Measurements from ENCODE around the gene ROR2. TPM values are rescaled to one million over a fixed set of nuclear protein-coding genes. Genes with fewer than 3 reads are reported as not detected.
A peak's percentile ranks its signal among the peaks of the same experiment; 100 is the strongest.

Gene ROR2
- total RNA-seq, 2 donors from 2014 or later = 0.11 TPM; not detected in 1

DNA sequence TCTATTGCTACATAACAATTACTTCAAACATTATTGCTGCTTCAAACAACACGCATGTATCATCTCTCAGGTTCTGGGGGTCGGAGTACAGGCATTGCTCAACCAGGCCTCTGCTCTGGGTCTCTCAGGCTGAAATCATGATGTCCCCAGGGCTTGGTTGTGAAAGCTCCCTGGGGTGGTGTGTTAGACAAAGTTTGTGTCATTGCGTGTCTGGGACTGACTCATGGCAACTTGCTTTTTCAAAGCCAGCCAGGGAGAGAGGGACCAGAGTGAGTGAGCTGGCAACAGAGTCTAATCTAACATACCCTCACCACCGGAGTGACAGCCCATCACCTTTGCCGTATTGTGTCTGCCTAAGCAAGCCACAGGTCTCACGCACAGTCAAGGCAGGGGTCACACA, 267.2 kb downstream of the ROR2 start:
- DNase-seq (ENCODE audit: low spot score) (peak; percentile 31), ATAC-seq (peak in 1 of 2 donors; percentile 25)
- Mint-ChIP-seq H3K4me3 (no peak overlapping the region), H3K36me3 (no peaks in the 10 kb centered on the region), H3K4me1 (ENCODE audit: low read depth in 2 of 2) (peaks cover 4 to 10% of the 10 kb centered on the region in 2 donors), H3K27ac (no peak overlapping the region), H3K9me3 (no peaks in the 10 kb centered on the region), H3K27me3 (peaks cover 7% of the 10 kb centered on the region in 2 donors)

DNA sequence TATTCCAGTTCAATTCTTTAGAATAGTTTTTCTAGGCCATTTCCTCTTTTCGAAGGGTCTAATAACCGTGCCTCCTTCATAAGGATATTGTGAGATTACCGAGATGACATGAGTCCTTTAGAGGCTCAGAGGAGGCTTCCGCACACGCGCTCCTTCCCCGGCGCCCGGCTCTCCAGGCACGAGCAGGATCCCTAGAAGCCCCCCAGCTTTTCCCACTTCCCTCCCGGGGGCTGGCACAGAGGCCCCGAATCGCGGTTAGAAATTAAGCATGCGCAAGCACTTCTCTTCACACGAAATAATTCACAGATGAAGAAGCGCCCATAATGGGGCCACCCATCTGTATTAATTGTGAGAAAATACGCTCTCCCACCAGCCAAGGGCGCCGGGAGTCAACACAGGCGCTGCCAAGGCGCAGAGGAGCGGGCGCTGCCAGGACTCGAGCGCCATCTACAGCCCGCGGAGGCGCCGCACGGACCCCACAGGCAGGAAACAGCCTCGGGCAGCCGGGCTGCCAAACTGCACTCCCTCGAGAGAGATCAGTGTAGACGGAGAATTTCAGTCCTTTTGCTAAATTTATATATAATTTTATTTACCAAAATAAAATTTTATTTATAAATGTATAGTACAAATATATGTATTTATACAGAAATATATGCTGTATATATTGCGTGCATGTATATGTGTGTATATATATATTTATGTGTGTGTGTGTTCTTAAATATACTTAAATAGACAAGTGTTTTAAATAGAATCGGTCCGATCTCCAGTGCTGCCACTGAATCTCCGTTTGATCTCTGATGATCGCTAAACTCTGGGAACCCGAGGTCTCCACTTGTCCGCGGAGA, 268.3 kb downstream of the ROR2 start:
- ATAC-seq (peak; percentile 92), DNase-seq (ENCODE audit: low spot score) (peak; percentile 75)
- Mint-ChIP-seq H3K9me3 (no peaks in the 10 kb centered on the region), H3K36me3 (no peaks in the 10 kb centered on the region), H3K27me3 (peaks cover 7 to 14% of the 10 kb centered on the region in 2 donors), H3K27ac (no peak overlapping the region), H3K4me1 (ENCODE audit: low read depth in 2 of 2) (peaks cover 4 to 9% of the 10 kb centered on the region in 2 donors), H3K4me3 (peak overlapping the region; percentile 48)

DNA sequence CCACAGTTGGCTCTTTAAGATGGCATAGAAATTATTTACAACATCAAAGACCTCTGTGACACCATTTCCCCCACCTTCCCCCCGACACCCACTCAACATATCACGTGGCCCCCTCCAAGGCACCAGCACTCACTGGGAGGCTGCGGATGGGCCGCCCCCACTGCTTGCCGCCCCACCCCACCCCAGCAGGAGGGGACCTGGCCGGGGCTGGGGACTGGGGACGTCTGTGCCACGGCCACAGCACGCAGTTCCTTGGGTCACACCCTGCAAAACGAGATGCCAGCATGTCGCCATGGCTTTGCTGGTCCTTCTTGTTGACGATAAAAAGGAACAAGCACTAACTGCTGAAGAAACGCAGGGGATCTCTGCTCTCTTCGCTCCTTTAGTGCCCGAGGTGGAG, 269.0 kb downstream of the ROR2 start:
- ATAC-seq = no peak
- Mint-ChIP-seq H3K4me3 (no peak overlapping the region), H3K9me3 (no peaks in the 10 kb centered on the region), H3K27me3 (peaks cover 7 to 15% of the 10 kb centered on the region in 2 donors), H3K27ac (no peak overlapping the region), H3K36me3 (no peaks in the 10 kb centered on the region), H3K4me1 (ENCODE audit: low read depth in 2 of 2) (peaks cover 4% of the 10 kb centered on the region in 2 donors)
- DNase-seq (ENCODE audit: low spot score) = no peak

DNA sequence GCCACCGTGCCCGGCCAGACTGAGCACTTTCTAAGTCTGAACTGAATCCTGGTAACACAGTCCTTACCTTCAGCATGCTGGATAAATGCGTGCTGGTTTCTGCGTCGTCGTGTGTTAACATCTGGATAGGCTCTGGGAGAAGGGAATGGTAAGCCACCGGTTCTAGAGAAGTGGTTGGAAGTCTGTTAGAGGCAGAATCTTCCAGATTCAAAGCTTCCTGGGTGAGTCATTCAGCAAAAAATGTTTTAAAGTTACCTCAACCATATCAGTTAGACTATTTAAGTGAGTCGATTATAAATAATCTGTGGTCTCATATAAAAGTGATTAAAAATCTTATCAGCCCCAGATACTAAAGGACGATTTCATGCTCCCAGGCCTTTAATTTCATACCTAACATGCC, 269.9 kb downstream of the ROR2 start:
- Mint-ChIP-seq H3K9me3 (no peaks in the 10 kb centered on the region), H3K27me3 (peaks cover 10 to 17% of the 10 kb centered on the region in 2 donors), H3K4me3 (no peak overlapping the region), H3K36me3 (no peaks in the 10 kb centered on the region), H3K27ac (no peak overlapping the region), H3K4me1 (ENCODE audit: low read depth in 2 of 2) (peaks cover 4% of the 10 kb centered on the region in 2 donors)
- DNase-seq (ENCODE audit: low spot score) (peak; percentile 39), ATAC-seq (no peak)

DNA sequence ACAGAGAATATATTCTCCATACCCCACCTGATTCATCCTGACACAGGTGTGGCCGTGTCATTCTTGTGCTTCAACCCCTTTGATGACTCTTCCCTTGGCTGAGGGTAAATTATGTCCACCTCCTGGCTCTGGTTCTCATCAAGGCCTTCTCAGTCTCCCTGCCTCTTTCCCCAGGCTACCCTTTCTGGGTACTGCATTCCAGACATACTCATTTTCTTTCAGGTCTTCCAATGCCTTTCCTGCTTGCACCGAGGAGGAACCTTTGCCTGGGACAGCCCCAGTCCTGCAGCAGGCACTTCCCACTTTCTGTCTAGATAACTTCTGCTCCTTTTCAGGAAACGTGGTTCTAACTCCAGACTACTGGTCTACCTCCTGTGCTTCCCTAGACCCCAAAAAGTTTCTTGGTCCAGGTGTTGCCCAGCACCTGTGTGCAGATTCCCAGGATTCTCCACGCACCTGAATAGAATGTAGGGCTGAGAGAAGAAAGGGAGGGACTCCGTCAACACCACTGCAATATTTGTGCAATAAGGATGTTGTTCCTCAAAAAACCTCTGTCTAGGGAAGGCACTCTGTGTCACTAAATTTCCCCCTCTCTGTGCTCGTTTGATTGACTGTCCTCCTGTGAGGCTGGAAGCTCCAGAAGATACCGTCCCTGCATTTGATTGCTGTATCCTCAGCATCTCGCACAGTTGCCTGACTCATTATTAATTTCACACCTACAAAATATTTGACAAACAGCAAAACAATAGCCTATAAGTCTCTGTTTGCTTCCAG, 271.0 kb downstream of the ROR2 start:
- Mint-ChIP-seq H3K4me3 (no peak overlapping the region), H3K4me1 (ENCODE audit: low read depth in 2 of 2) (peaks cover 4% of the 10 kb centered on the region in 2 donors), H3K27ac (no peak overlapping the region), H3K9me3 (no peaks in the 10 kb centered on the region), H3K36me3 (no peaks in the 10 kb centered on the region), H3K27me3 (peaks cover 12 to 28% of the 10 kb centered on the region in 2 donors)
- peak; percentile 8 for DNase-seq (ENCODE audit: low spot score)
- no peak for ATAC-seq

DNA sequence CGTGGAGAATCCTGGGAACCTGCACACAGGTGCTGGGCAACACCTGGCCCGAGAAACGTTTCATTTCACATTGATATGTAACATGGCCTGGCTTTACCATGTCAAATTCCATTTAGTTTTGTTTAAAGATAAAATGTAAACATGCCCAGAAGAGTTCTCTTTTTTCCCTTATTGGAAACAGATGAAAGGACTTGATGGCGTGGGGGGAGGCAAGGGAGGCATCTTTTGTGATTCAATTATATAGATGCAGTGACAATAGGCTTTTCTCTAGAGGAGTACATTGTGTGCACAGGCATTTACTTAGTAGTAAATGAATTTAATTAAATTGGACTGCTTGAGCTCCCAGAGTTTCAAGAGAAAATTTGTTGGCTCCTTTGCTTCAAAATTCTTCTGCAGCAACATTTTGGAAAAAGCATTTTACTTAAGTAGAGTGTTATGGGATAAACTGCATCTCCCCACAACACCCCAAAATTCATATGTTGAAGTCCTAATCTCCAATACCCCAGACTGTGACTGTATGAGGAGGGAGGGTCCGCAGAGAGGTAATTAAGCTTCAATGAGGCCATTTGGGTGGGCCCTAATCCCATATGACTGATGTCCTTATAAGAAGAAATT, 272.1 kb downstream of the ROR2 start:
- no peak overlapping the region for H3K4me3 Mint-ChIP-seq
- H3K36me3 Mint-ChIP-seq = no peaks in the 10 kb centered on the region
- no peaks in the 10 kb centered on the region for H3K9me3 Mint-ChIP-seq
- no peak overlapping the region for H3K27ac Mint-ChIP-seq
- DNase-seq (ENCODE audit: low spot score) = no peak
- peaks cover 4% of the 10 kb centered on the region in 2 donors for H3K4me1 Mint-ChIP-seq (ENCODE audit: low read depth in 2 of 2)
- H3K27me3 Mint-ChIP-seq = peaks cover 17 to 39% of the 10 kb centered on the region in 2 donors
- no peak for ATAC-seq

DNA sequence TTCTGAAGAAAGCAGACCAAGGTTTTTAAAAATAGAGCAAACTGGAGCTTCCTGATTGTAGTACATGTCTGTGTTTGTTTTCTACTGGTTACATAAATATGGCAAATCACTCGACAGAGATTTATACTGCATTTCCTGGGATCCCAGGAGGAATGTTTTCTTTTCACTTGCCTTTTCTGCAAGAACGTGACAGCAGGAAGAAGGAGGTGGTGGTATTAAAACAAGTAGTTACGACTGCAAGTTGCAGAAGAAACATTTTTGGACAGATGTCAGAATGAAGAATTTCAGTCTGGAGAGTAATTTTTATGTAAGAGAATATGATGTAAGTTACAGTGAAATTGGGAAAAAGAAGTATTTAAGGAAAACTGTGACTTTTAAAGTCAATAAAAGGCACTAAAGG, 272.7 kb downstream of the ROR2 start:
- DNase-seq (ENCODE audit: low spot score) = no peak
- H3K4me3 Mint-ChIP-seq = no peak overlapping the region
- no peaks in the 10 kb centered on the region for H3K36me3 Mint-ChIP-seq
- peaks cover 4% of the 10 kb centered on the region in 2 donors for H3K4me1 Mint-ChIP-seq (ENCODE audit: low read depth in 2 of 2)
- no peak overlapping the region for H3K27ac Mint-ChIP-seq
- no peak for ATAC-seq
- peaks cover 19 to 44% of the 10 kb centered on the region in 2 donors for H3K27me3 Mint-ChIP-seq
- H3K9me3 Mint-ChIP-seq = no peaks in the 10 kb centered on the region

DNA sequence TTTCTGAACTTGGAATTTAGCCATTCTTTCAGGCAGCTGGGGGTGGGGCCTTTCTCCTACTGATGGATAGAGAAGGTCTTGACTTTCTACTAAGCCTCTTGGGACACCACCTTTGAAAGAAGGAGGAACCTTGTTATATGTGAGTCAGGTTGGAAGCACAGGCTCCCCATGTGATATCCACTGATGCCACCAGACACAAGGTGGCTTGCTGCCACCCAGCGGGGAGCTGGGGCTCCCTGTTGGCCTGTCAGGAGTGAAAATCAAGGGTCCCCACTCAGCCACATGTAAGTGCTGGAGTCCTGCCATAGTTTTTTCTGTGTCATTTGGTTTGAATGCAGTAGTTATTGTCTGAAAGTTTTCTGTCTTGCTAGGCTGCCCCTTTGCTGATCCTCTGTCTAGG, 274.0 kb downstream of the ROR2 start:
- H3K4me1 Mint-ChIP-seq (ENCODE audit: low read depth in 2 of 2) = no peaks in the 10 kb centered on the region
- no peak overlapping the region for H3K4me3 Mint-ChIP-seq
- ATAC-seq (no peak), DNase-seq (ENCODE audit: low spot score) (no peak)
- H3K27me3 Mint-ChIP-seq = peaks cover 24 to 56% of the 10 kb centered on the region in 2 donors
- no peaks in the 10 kb centered on the region for H3K9me3 Mint-ChIP-seq
- no peak overlapping the region for H3K27ac Mint-ChIP-seq
- no peaks in the 10 kb centered on the region for H3K36me3 Mint-ChIP-seq

DNA sequence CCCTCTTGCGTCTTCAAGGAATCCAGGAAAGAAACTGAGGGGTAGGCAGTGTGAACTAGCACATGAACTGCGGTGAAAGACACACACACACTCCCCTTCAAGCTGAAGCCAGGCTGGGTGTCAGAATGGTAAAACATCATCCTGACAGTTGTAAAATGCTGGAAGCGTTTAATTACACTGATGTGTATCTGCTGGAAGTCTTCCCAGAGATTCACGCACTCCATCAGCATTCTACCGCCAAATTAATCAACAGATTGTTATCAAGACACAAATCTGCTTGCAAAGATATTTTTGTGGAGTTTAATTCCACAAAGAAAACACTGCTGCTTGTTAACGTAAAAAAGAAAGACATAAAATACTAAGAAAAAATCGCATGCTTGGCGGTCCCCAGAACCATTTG, 285.4 kb downstream of the ROR2 start:
- Mint-ChIP-seq H3K27ac (no peak overlapping the region), H3K9me3 (no peaks in the 10 kb centered on the region), H3K27me3 (peaks cover 11 to 14% of the 10 kb centered on the region in 2 donors), H3K4me3 (no peak overlapping the region), H3K36me3 (no peaks in the 10 kb centered on the region), H3K4me1 (ENCODE audit: low read depth in 2 of 2) (no peaks in the 10 kb centered on the region)
- no peak for DNase-seq (ENCODE audit: low spot score)
- ATAC-seq = no peak

DNA sequence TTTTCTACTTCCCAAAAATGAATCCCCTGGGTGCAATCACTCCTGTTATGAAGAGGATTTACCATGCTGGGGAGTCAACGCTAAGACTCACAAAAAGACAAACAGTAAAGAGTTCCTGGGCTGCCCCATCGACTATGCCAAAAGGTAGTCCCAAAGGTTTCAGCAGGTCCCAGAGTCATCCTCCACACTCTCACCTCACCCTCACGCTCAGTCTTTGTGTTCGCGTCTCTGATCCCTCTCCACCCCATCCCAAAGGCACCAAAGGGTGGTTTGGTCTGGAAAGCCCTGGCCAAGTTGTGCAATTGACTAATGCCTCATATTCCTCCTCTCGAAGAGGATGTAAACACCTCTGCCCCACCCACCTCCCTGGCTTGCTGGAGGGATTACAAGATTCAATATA, 286.2 kb downstream of the ROR2 start:
- DNase-seq (ENCODE audit: low spot score) (no peak), ATAC-seq (peak in 1 of 2 donors; percentile 38)
- no peak overlapping the region for H3K4me3 Mint-ChIP-seq
- no peak overlapping the region for H3K27ac Mint-ChIP-seq
- H3K4me1 Mint-ChIP-seq (ENCODE audit: low read depth in 2 of 2) = no peaks in the 10 kb centered on the region
- H3K9me3 Mint-ChIP-seq = no peaks in the 10 kb centered on the region
- H3K27me3 Mint-ChIP-seq = peaks cover 10 to 14% of the 10 kb centered on the region in 2 donors
- no peaks in the 10 kb centered on the region for H3K36me3 Mint-ChIP-seq

DNA sequence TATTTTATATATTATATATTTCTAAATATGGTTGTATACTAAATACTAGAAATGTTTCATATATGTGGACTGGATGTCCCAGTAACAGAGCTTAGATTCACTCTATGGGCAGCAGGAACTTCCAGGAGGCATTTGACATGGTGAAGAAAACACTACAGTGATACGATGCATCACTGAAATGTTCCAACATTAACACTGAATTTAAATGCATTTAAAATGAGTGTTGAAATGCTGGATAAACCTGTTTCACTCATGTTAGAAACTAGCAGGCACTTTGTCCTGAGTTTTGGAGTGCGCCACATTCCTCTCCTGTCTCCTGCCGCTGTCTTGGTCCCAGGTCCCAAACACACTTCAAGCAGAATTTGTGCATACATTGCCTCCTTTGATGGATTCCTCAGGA, 288.6 kb downstream of the ROR2 start:
- no peak overlapping the region for H3K4me3 Mint-ChIP-seq
- no peak overlapping the region for H3K27ac Mint-ChIP-seq
- H3K36me3 Mint-ChIP-seq = no peaks in the 10 kb centered on the region
- DNase-seq (ENCODE audit: low spot score) = no peak
- H3K4me1 Mint-ChIP-seq (ENCODE audit: low read depth in 2 of 2) = no peaks in the 10 kb centered on the region
- no peak for ATAC-seq
- peaks cover 18 to 24% of the 10 kb centered on the region in 2 donors for H3K27me3 Mint-ChIP-seq
- no peaks in the 10 kb centered on the region for H3K9me3 Mint-ChIP-seq

DNA sequence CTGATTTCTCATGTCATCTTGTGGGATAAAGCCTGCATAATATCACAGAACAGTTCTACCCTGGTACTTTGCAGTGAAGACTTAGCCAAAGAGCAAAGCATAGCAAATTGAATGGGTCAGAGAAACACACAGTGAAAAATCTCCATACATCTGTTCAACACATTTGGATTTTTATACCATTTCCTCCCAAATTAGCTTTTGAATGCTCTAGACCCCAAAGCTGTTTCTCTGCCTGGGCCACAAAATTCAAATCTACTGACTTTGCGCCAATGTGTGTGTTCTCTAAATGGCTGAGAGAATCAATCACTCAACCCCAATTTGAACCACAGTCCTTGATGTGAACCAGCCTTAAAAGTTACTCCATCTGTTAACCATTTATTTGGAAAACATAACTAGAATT, 289.5 kb downstream of the ROR2 start:
- ATAC-seq (no peak), DNase-seq (ENCODE audit: low spot score) (no peak)
- H3K27me3 Mint-ChIP-seq = peaks cover 27% of the 10 kb centered on the region in 2 donors
- no peak overlapping the region for H3K4me3 Mint-ChIP-seq
- H3K36me3 Mint-ChIP-seq = no peaks in the 10 kb centered on the region
- no peaks in the 10 kb centered on the region for H3K4me1 Mint-ChIP-seq (ENCODE audit: low read depth in 2 of 2)
- H3K9me3 Mint-ChIP-seq = no peaks in the 10 kb centered on the region
- H3K27ac Mint-ChIP-seq = no peak overlapping the region

DNA sequence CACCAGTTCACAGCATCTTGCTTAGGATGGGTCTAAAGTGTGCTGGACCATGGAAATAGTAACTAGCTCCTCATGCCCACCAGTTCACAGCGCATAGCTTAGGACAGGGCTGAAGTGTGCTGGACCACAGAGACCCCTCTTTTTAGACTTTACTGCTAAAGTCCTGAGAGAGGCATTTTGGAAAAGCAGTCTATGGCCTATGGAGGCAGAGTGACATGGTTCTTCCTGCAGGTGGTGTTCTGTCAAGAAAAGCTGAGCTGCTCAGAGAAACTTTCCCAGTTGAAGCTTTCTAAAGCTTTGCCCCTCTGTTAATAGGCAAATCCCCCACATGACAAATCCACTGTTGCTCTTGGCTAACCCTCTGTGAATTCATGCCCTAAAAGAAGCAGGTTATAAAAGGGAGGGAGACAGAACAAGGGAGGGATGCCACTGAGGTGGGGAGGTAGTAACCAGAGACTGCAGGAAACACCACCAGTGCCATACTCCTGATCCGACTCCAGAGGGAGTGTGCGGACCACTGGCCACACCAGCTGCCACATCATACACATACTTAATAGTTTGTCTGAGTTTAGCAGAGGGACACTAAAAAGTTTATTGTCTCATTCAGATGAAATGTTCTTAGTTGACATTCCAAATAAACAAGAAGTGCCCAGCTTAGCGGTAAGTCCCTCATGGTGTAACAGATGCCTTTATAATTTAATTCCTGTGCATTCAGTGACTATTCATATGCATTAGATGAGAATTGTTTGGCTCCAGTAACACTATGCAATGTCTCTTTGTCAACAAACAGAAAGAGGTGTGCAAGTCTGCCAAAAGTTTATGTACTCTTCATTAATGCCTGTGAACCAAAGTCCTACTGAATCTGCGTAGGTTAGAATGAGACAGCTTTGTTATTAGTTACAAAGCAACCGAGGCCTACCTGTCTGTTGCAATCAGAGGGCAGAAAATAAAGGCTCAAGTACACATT, 290.2 kb downstream of the ROR2 start:
- H3K9me3 Mint-ChIP-seq = no peaks in the 10 kb centered on the region
- ATAC-seq (peak in 1 of 2 donors; percentile 49), DNase-seq (ENCODE audit: low spot score) (no peak)
- no peak overlapping the region for H3K27ac Mint-ChIP-seq
- no peaks in the 10 kb centered on the region for H3K36me3 Mint-ChIP-seq
- no peaks in the 10 kb centered on the region for H3K4me1 Mint-ChIP-seq (ENCODE audit: low read depth in 2 of 2)
- H3K4me3 Mint-ChIP-seq = no peak overlapping the region
- H3K27me3 Mint-ChIP-seq = peaks cover 29 to 33% of the 10 kb centered on the region in 2 donors

Data from natural killer cell treated with Interleukin-12 subunit alpha and Interleukin-12 subunit beta and Interleukin-15 and Interleukin-18, amount 100 ng/mL, for 72 hours (primary cell).